ENCODE results near the gene GORASP1. TPM values are rescaled to one million over a fixed set of nuclear protein-coding genes. Genes with fewer than 3 reads are reported as not detected.
A peak's percentile ranks its signal among the peaks of the same experiment; 100 is the strongest.

The GORASP1 gene
- total RNA-seq, 1 experiment from 2014 or later = 38.5 TPM

GRCh38 chr3:39112535-39112934 is 5.1 kb upstream of the GORASP1 start:
- Histone ChIP-seq H3K27me3 (ENCODE audit: low read length) (no peaks in the 10 kb centered on the region), H3K9me2 (replicated peaks; ENCODE audit: insufficient read depth, low read length) (no peaks in the 10 kb centered on the region), H3K79me2 (ENCODE audit: low read length) (no peaks in the 10 kb centered on the region), H4K20me1 (ENCODE audit: insufficient read depth, low read depth, low read length) (no peaks in the 10 kb centered on the region), H3K9ac (ENCODE audit: low read length) (no peak overlapping the region), H3K4me1 (ENCODE audit: low read length) (peaks cover 17% of the 10 kb centered on the region), H3K4me2 (ENCODE audit: low read depth, low read length, poor library complexity, severe bottlenecking) (no peak overlapping the region), H3K4me3 (ENCODE audit: low read length) (no peak overlapping the region), H3K27ac (ENCODE audit: low read length) (no peak overlapping the region), H3K36me3 (ENCODE audit: insufficient read depth, low read length) (no peaks in the 10 kb centered on the region), H2AFZ (ENCODE audit: low read length) (no peak overlapping the region), H3K9me3 (ENCODE audit: low read length) (no peaks in the 10 kb centered on the region)
- DNase-seq = no peak

GRCh38 chr3:39112113-39112512 is 4.7 kb upstream of the GORASP1 start:
- no peak overlapping the region for H3K4me2 ChIP-seq (ENCODE audit: low read depth, low read length, poor library complexity, severe bottlenecking)
- no peak overlapping the region for H2AFZ ChIP-seq (ENCODE audit: low read length)
- no peak overlapping the region for H3K27ac ChIP-seq (ENCODE audit: low read length)
- H3K9me3 ChIP-seq (ENCODE audit: low read length) = no peaks in the 10 kb centered on the region
- H3K27me3 ChIP-seq (ENCODE audit: low read length) = no peaks in the 10 kb centered on the region
- no peaks in the 10 kb centered on the region for H3K9me2 ChIP-seq (replicated peaks; ENCODE audit: insufficient read depth, low read length)
- DNase-seq = no peak
- peaks cover under 1% of the 10 kb centered on the region; the same call in 1 of the 2 replicates for H3K79me2 ChIP-seq (ENCODE audit: low read length)
- H3K4me3 ChIP-seq (ENCODE audit: low read length) = no peak overlapping the region
- H3K4me1 ChIP-seq (ENCODE audit: low read length) = peaks cover 17% of the 10 kb centered on the region
- no peak overlapping the region for H3K9ac ChIP-seq (ENCODE audit: low read length)
- no peaks in the 10 kb centered on the region for H3K36me3 ChIP-seq (ENCODE audit: insufficient read depth, low read length)
- H4K20me1 ChIP-seq (ENCODE audit: insufficient read depth, low read depth, low read length) = no peaks in the 10 kb centered on the region

GRCh38 chr3:39110041-39110639 is 2.7 kb upstream of the GORASP1 start:
- H3K9ac ChIP-seq (ENCODE audit: low read length) = no peak overlapping the region
- H3K9me3 ChIP-seq (ENCODE audit: low read length) = no peaks in the 10 kb centered on the region
- H3K9me2 ChIP-seq (replicated peaks; ENCODE audit: insufficient read depth, low read length) = no peaks in the 10 kb centered on the region
- no peak for DNase-seq
- H3K4me1 ChIP-seq (ENCODE audit: low read length) = peaks cover 33% of the 10 kb centered on the region
- H3K4me3 ChIP-seq (ENCODE audit: low read length) = no peak overlapping the region
- no peaks in the 10 kb centered on the region for H3K36me3 ChIP-seq (ENCODE audit: insufficient read depth, low read length)
- H3K27me3 ChIP-seq (ENCODE audit: low read length) = no peaks in the 10 kb centered on the region
- H3K27ac ChIP-seq (ENCODE audit: low read length) = no peak overlapping the region
- no peak overlapping the region for H2AFZ ChIP-seq (ENCODE audit: low read length)
- H4K20me1 ChIP-seq (ENCODE audit: insufficient read depth, low read depth, low read length) = no peaks in the 10 kb centered on the region
- H3K79me2 ChIP-seq (ENCODE audit: low read length) = peaks cover 20% of the 10 kb centered on the region
- H3K4me2 ChIP-seq (ENCODE audit: low read depth, low read length, poor library complexity, severe bottlenecking) = no peak overlapping the region

- DNase-seq = no peak
- Histone ChIP-seq H3K9ac (ENCODE audit: low read length) (peak overlapping the region; percentile 86), H3K4me2 (ENCODE audit: low read depth, low read length, poor library complexity, severe bottlenecking) (peak overlapping the region; percentile 77), H2AFZ (ENCODE audit: low read length) (no peak overlapping the region), H3K4me3 (ENCODE audit: low read length) (peak overlapping the region; percentile 92), H3K79me2 (ENCODE audit: low read length) (peaks cover 31% of the 10 kb centered on the region), H3K36me3 (ENCODE audit: insufficient read depth, low read length) (no peaks in the 10 kb centered on the region), H3K27ac (ENCODE audit: low read length) (peak overlapping the region; percentile 80), H3K9me2 (replicated peaks; ENCODE audit: insufficient read depth, low read length) (no peaks in the 10 kb centered on the region), H4K20me1 (ENCODE audit: insufficient read depth, low read depth, low read length) (no peaks in the 10 kb centered on the region), H3K4me1 (ENCODE audit: low read length) (peaks cover 43% of the 10 kb centered on the region), H3K27me3 (ENCODE audit: low read length) (no peaks in the 10 kb centered on the region), H3K9me3 (ENCODE audit: low read length) (no peaks in the 10 kb centered on the region)
Observed at GRCh38 chr3:39109086-39109485, 1.7 kb upstream of the GORASP1 start.

- peak; percentile 91 for DNase-seq
- Histone ChIP-seq H4K20me1 (ENCODE audit: insufficient read depth, low read depth, low read length) (no peaks in the 10 kb centered on the region), H3K27ac (ENCODE audit: low read length) (peak overlapping the region; percentile 80), H3K4me3 (ENCODE audit: low read length) (peak overlapping the region; percentile 92), H3K4me1 (ENCODE audit: low read length) (peaks cover 52% of the 10 kb centered on the region), H3K9ac (ENCODE audit: low read length) (peak overlapping the region; percentile 86), H3K9me2 (replicated peaks; ENCODE audit: insufficient read depth, low read length) (no peaks in the 10 kb centered on the region), H3K79me2 (ENCODE audit: low read length) (peaks cover 37% of the 10 kb centered on the region), H3K36me3 (ENCODE audit: insufficient read depth, low read length) (no peaks in the 10 kb centered on the region), H3K4me2 (ENCODE audit: low read depth, low read length, poor library complexity, severe bottlenecking) (peak overlapping the region; percentile 77), H2AFZ (ENCODE audit: low read length) (peak overlapping the region; percentile 30), H3K9me3 (ENCODE audit: low read length) (no peaks in the 10 kb centered on the region), H3K27me3 (ENCODE audit: low read length) (no peaks in the 10 kb centered on the region)
Observed at GRCh38 chr3:39108200-39108710, 828 bp upstream of the GORASP1 start.

- H2AFZ ChIP-seq (ENCODE audit: low read length) = peak overlapping the region; percentile 30
- no peaks in the 10 kb centered on the region for H3K9me3 ChIP-seq (ENCODE audit: low read length)
- H4K20me1 ChIP-seq (ENCODE audit: insufficient read depth, low read depth, low read length) = no peaks in the 10 kb centered on the region
- peak overlapping the region; percentile 92 for H3K4me3 ChIP-seq (ENCODE audit: low read length)
- peaks cover 37% of the 10 kb centered on the region for H3K79me2 ChIP-seq (ENCODE audit: low read length)
- H3K27me3 ChIP-seq (ENCODE audit: low read length) = no peaks in the 10 kb centered on the region
- no peaks in the 10 kb centered on the region for H3K36me3 ChIP-seq (ENCODE audit: insufficient read depth, low read length)
- peak overlapping the region; percentile 80 for H3K27ac ChIP-seq (ENCODE audit: low read length)
- peak; percentile 54 for DNase-seq
- no peaks in the 10 kb centered on the region for H3K9me2 ChIP-seq (replicated peaks; ENCODE audit: insufficient read depth, low read length)
- peak overlapping the region; percentile 77 for H3K4me2 ChIP-seq (ENCODE audit: low read depth, low read length, poor library complexity, severe bottlenecking)
- peaks cover 54% of the 10 kb centered on the region for H3K4me1 ChIP-seq (ENCODE audit: low read length)
- H3K9ac ChIP-seq (ENCODE audit: low read length) = peak overlapping the region; percentile 86
Observed at GRCh38 chr3:39106851-39107387, 508 bp downstream of the GORASP1 start.

- no peak overlapping the region for H2AFZ ChIP-seq (ENCODE audit: low read length)
- H3K9me2 ChIP-seq (replicated peaks; ENCODE audit: insufficient read depth, low read length) = no peaks in the 10 kb centered on the region
- H3K9me3 ChIP-seq (ENCODE audit: low read length) = no peaks in the 10 kb centered on the region
- H3K79me2 ChIP-seq (ENCODE audit: low read length) = peaks cover 37% of the 10 kb centered on the region
- peak overlapping the region; percentile 86 for H3K9ac ChIP-seq (ENCODE audit: low read length)
- peak overlapping the region; percentile 77 for H3K4me2 ChIP-seq (ENCODE audit: low read depth, low read length, poor library complexity, severe bottlenecking)
- H3K27ac ChIP-seq (ENCODE audit: low read length) = peak overlapping the region; percentile 80; the same call in 1 of the 2 replicates
- no peak for DNase-seq
- H3K27me3 ChIP-seq (ENCODE audit: low read length) = no peaks in the 10 kb centered on the region
- no peaks in the 10 kb centered on the region for H3K36me3 ChIP-seq (ENCODE audit: insufficient read depth, low read length)
- H3K4me1 ChIP-seq (ENCODE audit: low read length) = peaks cover 54% of the 10 kb centered on the region
- peak overlapping the region; percentile 92 for H3K4me3 ChIP-seq (ENCODE audit: low read length)
- no peaks in the 10 kb centered on the region for H4K20me1 ChIP-seq (ENCODE audit: insufficient read depth, low read depth, low read length)
Observed at GRCh38 chr3:39106281-39106811, 1.1 kb downstream of the GORASP1 start.

GRCh38 chr3:39105687-39106063 is 1.8 kb downstream of the GORASP1 start:
- no peaks in the 10 kb centered on the region for H3K27me3 ChIP-seq (ENCODE audit: low read length)
- no peaks in the 10 kb centered on the region for H3K9me3 ChIP-seq (ENCODE audit: low read length)
- no peak for DNase-seq
- peaks cover 37% of the 10 kb centered on the region for H3K79me2 ChIP-seq (ENCODE audit: low read length)
- no peak overlapping the region for H2AFZ ChIP-seq (ENCODE audit: low read length)
- no peaks in the 10 kb centered on the region for H3K36me3 ChIP-seq (ENCODE audit: insufficient read depth, low read length)
- H3K4me1 ChIP-seq (ENCODE audit: low read length) = peaks cover 54% of the 10 kb centered on the region
- no peak overlapping the region for H3K27ac ChIP-seq (ENCODE audit: low read length)
- H3K9ac ChIP-seq (ENCODE audit: low read length) = peak overlapping the region; percentile 86
- no peaks in the 10 kb centered on the region for H3K9me2 ChIP-seq (replicated peaks; ENCODE audit: insufficient read depth, low read length)
- H3K4me3 ChIP-seq (ENCODE audit: low read length) = peak overlapping the region; percentile 92; the same call in 1 of the 2 replicates
- H3K4me2 ChIP-seq (ENCODE audit: low read depth, low read length, poor library complexity, severe bottlenecking) = peak overlapping the region; percentile 77
- no peaks in the 10 kb centered on the region for H4K20me1 ChIP-seq (ENCODE audit: insufficient read depth, low read depth, low read length)

Measured in Karpas-422 (cell line).